Measurements from ENCODE around the gene METAP1D. TPM values are rescaled to one million over a fixed set of nuclear protein-coding genes. Genes with fewer than 3 reads are reported as not detected.

The METAP1D gene
- total RNA-seq, 1 experiment from 2014 or later = 4.7 TPM

DNA sequence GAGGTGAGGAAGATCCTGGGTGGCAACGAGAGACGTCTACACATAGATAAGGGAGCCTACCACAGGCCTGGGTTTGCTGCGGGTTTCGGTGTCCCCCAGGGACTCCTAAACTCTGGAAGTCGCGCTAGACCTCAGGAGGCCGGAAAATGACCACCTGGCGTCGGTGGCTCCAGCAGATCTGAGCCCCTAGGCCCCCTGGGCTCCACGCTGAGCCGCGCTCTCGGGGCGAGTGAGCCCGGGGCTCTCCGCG is 84.6 kb downstream of the METAP1D start:
- no peak for TF ChIP-seq JAZF1 (CRISPR knock-in tag; IDR thresholded peaks at IDR 0.05)
- TF ChIP-seq, protein P1, sequence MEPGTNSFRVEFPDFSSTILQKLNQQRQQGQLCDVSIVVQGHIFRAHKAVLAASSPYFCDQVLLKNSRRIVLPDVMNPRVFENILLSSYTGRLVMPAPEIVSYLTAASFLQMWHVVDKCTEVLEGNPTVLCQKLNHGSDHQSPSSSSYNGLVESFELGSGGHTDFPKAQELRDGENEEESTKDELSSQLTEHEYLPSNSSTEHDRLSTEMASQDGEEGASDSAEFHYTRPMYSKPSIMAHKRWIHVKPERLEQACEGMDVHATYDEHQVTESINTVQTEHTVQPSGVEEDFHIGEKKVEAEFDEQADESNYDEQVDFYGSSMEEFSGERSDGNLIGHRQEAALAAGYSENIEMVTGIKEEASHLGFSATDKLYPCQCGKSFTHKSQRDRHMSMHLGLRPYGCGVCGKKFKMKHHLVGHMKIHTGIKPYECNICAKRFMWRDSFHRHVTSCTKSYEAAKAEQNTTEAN (CRISPR knock-in tag; IDR thresholded peaks at IDR 0.05) = no peak
- TF ChIP-seq, protein P2, sequence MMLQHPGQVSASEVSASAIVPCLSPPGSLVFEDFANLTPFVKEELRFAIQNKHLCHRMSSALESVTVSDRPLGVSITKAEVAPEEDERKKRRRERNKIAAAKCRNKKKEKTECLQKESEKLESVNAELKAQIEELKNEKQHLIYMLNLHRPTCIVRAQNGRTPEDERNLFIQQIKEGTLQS (CRISPR knock-in tag; conservative IDR thresholded peaks at IDR 0.05) = no peak
- TF ChIP-seq ZNF423 (CRISPR knock-in tag; IDR thresholded peaks at IDR 0.05) = 0 out of 2 replicates have a peak, but pooled peaks have one; percentile 3
- no peaks in the 10 kb centered on the region for H3K36me3 Mint-ChIP-seq
- no peak overlapping the region for H3K27ac Mint-ChIP-seq
- ChIA-PET POLR2A (interaction anchor here (1.4 to 4.1 kb wide), 2 partner anchors 12 to 19 kb away, joined by 4 to 13 read pairs; no protein-coding TSS in a partner anchor), CTCF (interaction anchor here (3.4 to 7.6 kb wide), 2 partner anchors 12 to 20 kb away, joined by 33 to 123 read pairs; partner anchors contain the start of gene DLX2)
- H3K9me3 Mint-ChIP-seq = no peaks in the 10 kb centered on the region
- peak overlapping the region; percentile 87 for H3K4me3 Mint-ChIP-seq
- ATAC-seq (no peak), DNase-seq (ENCODE audit: low spot score) (peak; percentile 36)
- H3K4me1 Mint-ChIP-seq = peaks cover 80% of the 10 kb centered on the region
- peaks cover 100% of the 10 kb centered on the region for H3K27me3 Mint-ChIP-seq (ENCODE audit: low read depth)

DNA sequence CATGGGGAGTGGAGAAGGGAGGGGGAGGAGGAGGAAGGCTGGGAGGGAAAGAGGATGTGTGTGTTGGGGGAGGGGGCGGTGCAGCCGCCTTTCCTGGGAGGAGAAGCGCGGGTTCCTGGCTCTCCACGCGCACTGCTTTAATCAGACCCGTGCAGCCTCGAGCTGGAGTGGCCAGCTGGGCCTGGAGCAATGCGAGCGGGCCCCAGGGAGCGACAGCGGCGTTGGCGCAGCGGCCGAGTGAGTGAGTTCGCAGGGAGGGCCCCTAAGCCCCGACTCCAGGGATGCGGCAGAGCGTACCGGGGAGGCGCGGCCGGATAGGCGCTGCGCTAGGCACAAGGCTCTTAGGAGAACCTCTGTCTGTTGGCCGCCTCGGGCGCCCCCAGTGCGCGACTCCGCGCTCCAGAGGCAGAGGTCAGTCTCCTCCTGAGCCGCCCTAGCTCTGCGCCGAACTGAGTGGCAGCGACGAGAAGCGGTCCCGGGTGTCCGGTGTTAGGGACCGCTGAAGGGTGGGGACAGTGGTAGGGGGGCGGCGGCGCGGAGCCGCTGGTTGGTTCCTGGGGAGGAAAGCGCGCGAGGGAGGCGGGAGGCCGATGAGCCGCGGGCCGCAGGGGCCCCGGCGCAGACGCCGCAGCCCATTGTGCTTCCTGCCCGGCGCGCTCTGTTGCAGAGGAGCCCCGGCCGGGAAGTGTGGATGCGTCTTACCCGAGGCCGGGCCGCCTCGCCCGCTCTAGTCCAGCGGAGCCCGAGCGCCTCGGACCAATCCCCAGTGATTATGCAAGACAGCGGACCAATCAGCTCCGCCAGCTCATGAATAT is 85.1 kb downstream of the METAP1D start:
- no peak overlapping the region for H3K27ac Mint-ChIP-seq
- ATAC-seq = peak; percentile 77
- POLR2A ChIA-PET = interaction anchor here (1.0 to 4.1 kb wide), 5 partner anchors 11 to 163 kb away, joined by 3 to 13 read pairs (median 4); partner anchors contain the start of gene HAT1
- peaks cover 100% of the 10 kb centered on the region for H3K27me3 Mint-ChIP-seq (ENCODE audit: low read depth)
- peaks cover 81% of the 10 kb centered on the region for H3K4me1 Mint-ChIP-seq
- peak overlapping the region; percentile 87 for H3K4me3 Mint-ChIP-seq
- CTCF ChIA-PET = interaction anchor here (0.6 to 7.6 kb wide), 6 partner anchors 11 to 72 kb away, joined by 3 to 123 read pairs (median 4); partner anchors contain the start of gene DLX2
- peak; percentile 2; the same call in 1 of the 2 replicates for TF ChIP-seq ZNF423 (CRISPR knock-in tag; IDR thresholded peaks at IDR 0.05)
- no peak for TF ChIP-seq CREM (CRISPR knock-in tag; IDR thresholded peaks at IDR 0.05)
- peak; percentile 67 for TF ChIP-seq NFYB (CRISPR knock-in tag; conservative IDR thresholded peaks at IDR 0.05; ENCODE audit: low read depth)
- TF ChIP-seq, protein P3, sequence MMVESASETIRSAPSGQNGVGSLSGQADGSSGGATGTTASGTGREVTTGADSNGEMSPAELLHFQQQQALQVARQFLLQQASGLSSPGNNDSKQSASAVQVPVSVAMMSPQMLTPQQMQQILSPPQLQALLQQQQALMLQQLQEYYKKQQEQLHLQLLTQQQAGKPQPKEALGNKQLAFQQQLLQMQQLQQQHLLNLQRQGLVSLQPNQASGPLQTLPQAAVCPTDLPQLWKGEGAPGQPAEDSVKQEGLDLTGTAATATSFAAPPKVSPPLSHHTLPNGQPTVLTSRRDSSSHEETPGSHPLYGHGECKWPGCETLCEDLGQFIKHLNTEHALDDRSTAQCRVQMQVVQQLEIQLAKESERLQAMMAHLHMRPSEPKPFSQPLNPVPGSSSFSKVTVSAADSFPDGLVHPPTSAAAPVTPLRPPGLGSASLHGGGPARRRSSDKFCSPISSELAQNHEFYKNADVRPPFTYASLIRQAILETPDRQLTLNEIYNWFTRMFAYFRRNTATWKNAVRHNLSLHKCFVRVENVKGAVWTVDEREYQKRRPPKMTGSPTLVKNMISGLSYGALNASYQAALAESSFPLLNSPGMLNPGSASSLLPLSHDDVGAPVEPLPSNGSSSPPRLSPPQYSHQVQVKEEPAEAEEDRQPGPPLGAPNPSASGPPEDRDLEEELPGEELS (CRISPR knock-in tag; IDR thresholded peaks at IDR 0.05) = 0 out of 2 replicates have a peak, but pooled peaks have one; percentile 10
- DNase-seq (ENCODE audit: low spot score) = peak; percentile 92
- H3K9me3 Mint-ChIP-seq = no peaks in the 10 kb centered on the region
- H3K36me3 Mint-ChIP-seq = no peaks in the 10 kb centered on the region

DNA sequence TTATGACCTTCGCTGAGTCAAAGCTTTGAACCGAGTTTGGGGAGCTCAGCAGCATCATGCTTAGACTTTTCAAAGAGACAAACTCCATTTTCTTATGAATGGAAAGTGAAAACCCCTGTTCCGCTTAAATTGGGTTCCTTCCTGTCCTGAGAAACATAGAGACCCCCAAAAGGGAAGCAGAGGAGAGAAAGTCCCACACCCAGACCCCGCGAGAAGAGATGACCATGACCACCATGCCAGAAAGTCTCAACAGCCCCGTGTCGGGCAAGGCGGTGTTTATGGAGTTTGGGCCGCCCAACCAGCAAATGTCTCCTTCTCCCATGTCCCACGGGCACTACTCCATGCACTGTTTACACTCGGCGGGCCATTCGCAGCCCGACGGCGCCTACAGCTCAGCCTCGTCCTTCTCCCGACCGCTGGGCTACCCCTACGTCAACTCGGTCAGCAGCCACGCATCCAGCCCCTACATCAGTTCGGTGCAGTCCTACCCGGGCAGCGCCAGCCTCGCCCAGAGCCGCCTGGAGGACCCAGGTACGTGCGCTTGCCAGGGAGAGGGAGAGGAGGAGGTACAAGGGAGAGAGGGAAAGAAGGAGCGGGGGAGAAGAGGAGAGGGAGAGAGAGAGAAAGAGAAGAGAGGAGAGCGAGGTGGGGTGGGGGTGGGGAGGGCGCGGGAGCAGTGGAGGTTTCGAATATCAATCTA is 85.9 kb downstream of the METAP1D start, which contains the start of gene DLX1:
DLX1 (plus strand) TSS at position 48 of the 700 bp plus-strand sequence; CDS start at position 219, 171 bp downstream.
- no peaks in the 10 kb centered on the region for H3K36me3 Mint-ChIP-seq
- H3K4me3 Mint-ChIP-seq = peak within 1 kb of the TSS; percentile 87
- H3K9me3 Mint-ChIP-seq = no peaks in the 10 kb centered on the region
- ATAC-seq (peak; percentile 5), DNase-seq (ENCODE audit: low spot score) (peak; percentile 50)
- peaks cover 100% of the 10 kb centered on the region for H3K27me3 Mint-ChIP-seq (ENCODE audit: low read depth)
- H3K4me1 Mint-ChIP-seq = peaks cover 82% of the 10 kb centered on the region
- ChIA-PET POLR2A (interaction anchor here (1.0 to 4.1 kb wide), 6 partner anchors 10 to 163 kb away, joined by 3 to 13 read pairs (median 4); partner anchors contain the start of gene HAT1), CTCF (interaction anchor here (0.6 to 7.6 kb wide), 8 partner anchors 10 to 73 kb away, joined by 3 to 123 read pairs (median 4); partner anchors contain the start of gene DLX2)
- H3K27ac Mint-ChIP-seq = no peak within 1 kb of the TSS; the same call in 1 of the 2 replicates
- TF ChIP-seq ZNF138 (CRISPR knock-in tag; conservative IDR thresholded peaks at IDR 0.05) (no peak), CBFB (CRISPR knock-in tag; IDR thresholded peaks at IDR 0.05; ENCODE audit: low read depth) (no peak), MYBL2 (CRISPR knock-in tag; IDR thresholded peaks at IDR 0.05) (no peak), ZNF121 (CRISPR knock-in tag; IDR thresholded peaks at IDR 0.05) (no peak), NR3C1 (CRISPR knock-in tag; conservative IDR thresholded peaks at IDR 0.05; ENCODE audit: low read depth) (no peak)
- TF ChIP-seq, protein P2 (CRISPR knock-in tag; conservative IDR thresholded peaks at IDR 0.05) = no peak
- TF ChIP-seq, protein P4, sequence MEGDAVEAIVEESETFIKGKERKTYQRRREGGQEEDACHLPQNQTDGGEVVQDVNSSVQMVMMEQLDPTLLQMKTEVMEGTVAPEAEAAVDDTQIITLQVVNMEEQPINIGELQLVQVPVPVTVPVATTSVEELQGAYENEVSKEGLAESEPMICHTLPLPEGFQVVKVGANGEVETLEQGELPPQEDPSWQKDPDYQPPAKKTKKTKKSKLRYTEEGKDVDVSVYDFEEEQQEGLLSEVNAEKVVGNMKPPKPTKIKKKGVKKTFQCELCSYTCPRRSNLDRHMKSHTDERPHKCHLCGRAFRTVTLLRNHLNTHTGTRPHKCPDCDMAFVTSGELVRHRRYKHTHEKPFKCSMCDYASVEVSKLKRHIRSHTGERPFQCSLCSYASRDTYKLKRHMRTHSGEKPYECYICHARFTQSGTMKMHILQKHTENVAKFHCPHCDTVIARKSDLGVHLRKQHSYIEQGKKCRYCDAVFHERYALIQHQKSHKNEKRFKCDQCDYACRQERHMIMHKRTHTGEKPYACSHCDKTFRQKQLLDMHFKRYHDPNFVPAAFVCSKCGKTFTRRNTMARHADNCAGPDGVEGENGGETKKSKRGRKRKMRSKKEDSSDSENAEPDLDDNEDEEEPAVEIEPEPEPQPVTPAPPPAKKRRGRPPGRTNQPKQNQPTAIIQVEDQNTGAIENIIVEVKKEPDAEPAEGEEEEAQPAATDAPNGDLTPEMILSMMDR (IDR thresholded peaks at IDR 0.05) = no peak
- TF ChIP-seq, protein P5, sequence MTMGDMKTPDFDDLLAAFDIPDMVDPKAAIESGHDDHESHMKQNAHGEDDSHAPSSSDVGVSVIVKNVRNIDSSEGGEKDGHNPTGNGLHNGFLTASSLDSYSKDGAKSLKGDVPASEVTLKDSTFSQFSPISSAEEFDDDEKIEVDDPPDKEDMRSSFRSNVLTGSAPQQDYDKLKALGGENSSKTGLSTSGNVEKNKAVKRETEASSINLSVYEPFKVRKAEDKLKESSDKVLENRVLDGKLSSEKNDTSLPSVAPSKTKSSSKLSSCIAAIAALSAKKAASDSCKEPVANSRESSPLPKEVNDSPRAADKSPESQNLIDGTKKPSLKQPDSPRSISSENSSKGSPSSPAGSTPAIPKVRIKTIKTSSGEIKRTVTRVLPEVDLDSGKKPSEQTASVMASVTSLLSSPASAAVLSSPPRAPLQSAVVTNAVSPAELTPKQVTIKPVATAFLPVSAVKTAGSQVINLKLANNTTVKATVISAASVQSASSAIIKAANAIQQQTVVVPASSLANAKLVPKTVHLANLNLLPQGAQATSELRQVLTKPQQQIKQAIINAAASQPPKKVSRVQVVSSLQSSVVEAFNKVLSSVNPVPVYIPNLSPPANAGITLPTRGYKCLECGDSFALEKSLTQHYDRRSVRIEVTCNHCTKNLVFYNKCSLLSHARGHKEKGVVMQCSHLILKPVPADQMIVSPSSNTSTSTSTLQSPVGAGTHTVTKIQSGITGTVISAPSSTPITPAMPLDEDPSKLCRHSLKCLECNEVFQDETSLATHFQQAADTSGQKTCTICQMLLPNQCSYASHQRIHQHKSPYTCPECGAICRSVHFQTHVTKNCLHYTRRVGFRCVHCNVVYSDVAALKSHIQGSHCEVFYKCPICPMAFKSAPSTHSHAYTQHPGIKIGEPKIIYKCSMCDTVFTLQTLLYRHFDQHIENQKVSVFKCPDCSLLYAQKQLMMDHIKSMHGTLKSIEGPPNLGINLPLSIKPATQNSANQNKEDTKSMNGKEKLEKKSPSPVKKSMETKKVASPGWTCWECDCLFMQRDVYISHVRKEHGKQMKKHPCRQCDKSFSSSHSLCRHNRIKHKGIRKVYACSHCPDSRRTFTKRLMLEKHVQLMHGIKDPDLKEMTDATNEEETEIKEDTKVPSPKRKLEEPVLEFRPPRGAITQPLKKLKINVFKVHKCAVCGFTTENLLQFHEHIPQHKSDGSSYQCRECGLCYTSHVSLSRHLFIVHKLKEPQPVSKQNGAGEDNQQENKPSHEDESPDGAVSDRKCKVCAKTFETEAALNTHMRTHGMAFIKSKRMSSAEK (CRISPR knock-in tag; IDR thresholded peaks at IDR 0.05; ENCODE audit: borderline replicate concordance) = no peak
- TF ChIP-seq, protein P6, sequence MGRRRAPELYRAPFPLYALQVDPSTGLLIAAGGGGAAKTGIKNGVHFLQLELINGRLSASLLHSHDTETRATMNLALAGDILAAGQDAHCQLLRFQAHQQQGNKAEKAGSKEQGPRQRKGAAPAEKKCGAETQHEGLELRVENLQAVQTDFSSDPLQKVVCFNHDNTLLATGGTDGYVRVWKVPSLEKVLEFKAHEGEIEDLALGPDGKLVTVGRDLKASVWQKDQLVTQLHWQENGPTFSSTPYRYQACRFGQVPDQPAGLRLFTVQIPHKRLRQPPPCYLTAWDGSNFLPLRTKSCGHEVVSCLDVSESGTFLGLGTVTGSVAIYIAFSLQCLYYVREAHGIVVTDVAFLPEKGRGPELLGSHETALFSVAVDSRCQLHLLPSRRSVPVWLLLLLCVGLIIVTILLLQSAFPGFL (CRISPR knock-in tag; IDR thresholded peaks at IDR 0.05; ENCODE audit: borderline replicate concordance) = no peak

Measured in WTC11 (cell line).